Caco-2 (cell line): ENCODE measurements around the gene TINAG. TPM values are rescaled to one million over a fixed set of nuclear protein-coding genes. Genes with fewer than 3 reads are reported as not detected.

Source experiments
- BruUV-seq: library from RNA; stranded (reverse); fragments of 400-500 nt; replicated peaks from 2 replicates; lab custom pipeline; 2021; lab: Mats Ljungman, UMichigan
- CTCF ChIA-PET: fragments of 300-600 bp; sonication (Branson Sonifier 250); formaldehyde crosslinking; loops from one replicate; lab custom pipeline; 2022; ENCODE audit warnings: antibody characterized with exemption; lab: Charles Lee
- POLR2A ChIA-PET: fragments of 300-600 bp; sonication (Branson Sonifier 250); formaldehyde crosslinking; loops from one replicate; lab custom pipeline; 2022; ENCODE audit warnings: antibody characterized with exemption; lab: Charles Lee
- DNase-seq, 2 experiments: peaks; one replicate each; pipeline versions ENCODE4 v3.0.0 to v3.0.0-alpha.2; 2020 to 2022
- H3K27me3 ChIP-seq: replicated peaks from 2 replicates; pipeline ENCODE4 v1.6.0; 2011; ENCODE audit warnings: low read length; ENCODE audit not compliant: control insufficient read depth, insufficient read depth
- H3K36me3 ChIP-seq: 2 replicates; pipeline ENCODE4 v1.5.1; 2011; ENCODE audit warnings: low read length; ENCODE audit not compliant: control insufficient read depth, insufficient read depth
- H3K4me1 ChIP-seq: fragments of 250-450 bp; sonication (Bioruptor Pico); 2 replicates; pipeline ENCODE4 v1.5.1; 2020; ENCODE audit warnings: mild to moderate bottlenecking
- H3K4me3 ChIP-seq: 2 replicates; pipeline ENCODE4 v1.5.1; 2011; ENCODE audit warnings: low read depth, mild to moderate bottlenecking, control low read depth, low read length
- H3K9me3 ChIP-seq: fragments of 250-450 bp; sonication (Bioruptor Pico); 2 replicates; pipeline ENCODE4 v1.5.1; 2020; ENCODE audit warnings: mild to moderate bottlenecking, moderate library complexity
- H3K27ac Mint-ChIP-seq: one replicate; pipeline ENCODE4 v1.8.0; 2022; ENCODE audit warnings: mixed read lengths; ENCODE audit not compliant: unreplicated experiment
- H3K27me3 Mint-ChIP-seq: one replicate; pipeline ENCODE4 v1.8.0; 2022; ENCODE audit warnings: mixed read lengths; ENCODE audit not compliant: insufficient read depth, unreplicated experiment
- H3K36me3 Mint-ChIP-seq: one replicate; pipeline ENCODE4 v1.8.0; 2022; ENCODE audit warnings: mild to moderate bottlenecking, mixed read lengths; ENCODE audit not compliant: insufficient read depth, unreplicated experiment
- H3K4me1 Mint-ChIP-seq: one replicate; pipeline ENCODE4 v1.8.0; 2022; ENCODE audit warnings: low read depth, mixed read lengths; ENCODE audit not compliant: unreplicated experiment
- H3K4me3 Mint-ChIP-seq: one replicate; pipeline ENCODE4 v1.8.0; 2022; ENCODE audit warnings: mild to moderate bottlenecking, moderate library complexity, mixed read lengths; ENCODE audit not compliant: unreplicated experiment
- H3K9me3 Mint-ChIP-seq: one replicate; pipeline ENCODE4 v1.8.0; 2022; ENCODE audit warnings: mixed read lengths; ENCODE audit not compliant: unreplicated experiment
- CTCF ChIP-seq, 2 experiments: fragments of 200-600 bp in 1 of 2; IDR thresholded peaks; 1 replicate in 1 of 2; 2 replicates in 1 of 2; pipeline versions ENCODE4 v1.5.1 to v1.8.0; 2011 to 2022; ENCODE audit warnings: antibody characterized with exemption in 1 of 2, control low read depth in 1 of 2, inconsistent platforms in 1 of 2, low read depth in 1 of 2, low read length in 1 of 2, mild to moderate bottlenecking in 1 of 2, moderate library complexity in 1 of 2; ENCODE audit not compliant: insufficient read depth in 1 of 2, severe bottlenecking in 1 of 2, unreplicated experiment in 1 of 2
- intact Hi-C: fragments of 100-400 bp; cut with micrococcal nuclease; formaldehyde crosslinking; loops from one replicate; pipeline ENCODE4 v1.10.0; 2022; ENCODE audit not compliant: unreplicated experiment
- total RNA-seq: library from RNA; stranded (reverse); gene quantifications from 2 replicates; pipeline ENCODE4 v1.2.3, GENCODE V29; 2022

Gene TINAG
- total RNA-seq, 1 experiment from 2014 or later = not detected

- H3K9me3 Mint-ChIP-seq = no peaks in the 10 kb centered on the region
- Histone ChIP-seq H3K27me3 (no peaks in the 10 kb centered on the region), H3K36me3 (no peaks in the 10 kb centered on the region), H3K4me3 (no peak overlapping the region), H3K9me3 (no peaks in the 10 kb centered on the region), H3K4me1 (no peaks in the 10 kb centered on the region)
- intact Hi-C loops = no loop called here
- no peak overlapping the region for H3K4me3 Mint-ChIP-seq
- ChIA-PET POLR2A (no interaction called here), CTCF (no interaction called here)
- DNase-seq = no peak
- H3K27ac Mint-ChIP-seq = no peak overlapping the region
- no TSS peak for BruUV-seq
- no peaks in the 10 kb centered on the region for H3K4me1 Mint-ChIP-seq
- H3K36me3 Mint-ChIP-seq = no peaks in the 10 kb centered on the region
- H3K27me3 Mint-ChIP-seq = peaks cover 11% of the 10 kb centered on the region
- no peak for TF ChIP-seq CTCF (IDR thresholded peaks at IDR 0.05; ENCODE audit: insufficient read depth in 1 of 2, low read depth in 1 of 2, low read length in 1 of 2, severe bottlenecking in 1 of 2, unreplicated experiment in 1 of 2)
Observed at GRCh38 chr6:54361188-54361587, 52.9 kb downstream of the TINAG start.

- no peak overlapping the region for H3K27ac Mint-ChIP-seq
- no peaks in the 10 kb centered on the region for H3K9me3 Mint-ChIP-seq
- H3K4me1 Mint-ChIP-seq = no peaks in the 10 kb centered on the region
- TF ChIP-seq CTCF (IDR thresholded peaks at IDR 0.05; ENCODE audit: insufficient read depth in 1 of 2, low read depth in 1 of 2, low read length in 1 of 2, severe bottlenecking in 1 of 2, unreplicated experiment in 1 of 2) = no peak
- Histone ChIP-seq H3K27me3 (no peaks in the 10 kb centered on the region), H3K36me3 (no peaks in the 10 kb centered on the region), H3K4me1 (no peaks in the 10 kb centered on the region), H3K4me3 (no peak overlapping the region), H3K9me3 (no peaks in the 10 kb centered on the region)
- H3K27me3 Mint-ChIP-seq = peaks cover 11% of the 10 kb centered on the region
- intact Hi-C loops = no loop called here
- CTCF ChIA-PET = no interaction called here
- no TSS peak for BruUV-seq
- POLR2A ChIA-PET = no interaction called here
- no peak overlapping the region for H3K4me3 Mint-ChIP-seq
- DNase-seq = no peak
- H3K36me3 Mint-ChIP-seq = no peaks in the 10 kb centered on the region
Observed at GRCh38 chr6:54361734-54362133, 53.5 kb downstream of the TINAG start.

- no peak for DNase-seq
- CTCF ChIA-PET = no interaction called here
- H3K27ac Mint-ChIP-seq = no peak overlapping the region
- Histone ChIP-seq H3K9me3 (no peaks in the 10 kb centered on the region), H3K4me1 (no peaks in the 10 kb centered on the region), H3K4me3 (no peak overlapping the region), H3K36me3 (no peaks in the 10 kb centered on the region), H3K27me3 (no peaks in the 10 kb centered on the region)
- POLR2A ChIA-PET = no interaction called here
- no peaks in the 10 kb centered on the region for H3K36me3 Mint-ChIP-seq
- no peaks in the 10 kb centered on the region for H3K9me3 Mint-ChIP-seq
- H3K27me3 Mint-ChIP-seq = no peaks in the 10 kb centered on the region
- H3K4me3 Mint-ChIP-seq = no peak overlapping the region
- no TSS peak for BruUV-seq
- no peaks in the 10 kb centered on the region for H3K4me1 Mint-ChIP-seq
- intact Hi-C loops = no loop called here
- no peak for TF ChIP-seq CTCF (IDR thresholded peaks at IDR 0.05; ENCODE audit: insufficient read depth in 1 of 2, low read depth in 1 of 2, low read length in 1 of 2, severe bottlenecking in 1 of 2, unreplicated experiment in 1 of 2)
Observed at GRCh38 chr6:54366667-54367327, 58.6 kb downstream of the TINAG start.
